AG10803 (cell line): ENCODE results near the gene MYOF.
A peak's percentile ranks its signal among the peaks of the same experiment; 100 is the strongest.

ENCODE experiments used
- DNase-seq: peaks from one replicate; pipeline ENCODE4 v3.0.0; 2010; ENCODE audit warnings: low read depth
- H3K4me3 ChIP-seq: 2 replicates; pipeline ENCODE4 v1.5.1; 2011; ENCODE audit warnings: mild to moderate bottlenecking, low read length, control low read depth
- CTCF ChIP-seq: conservative IDR thresholded peaks from 2 replicates; pipeline ENCODE4 v1.5.1; 2011; ENCODE audit warnings: mild to moderate bottlenecking, low read length, control low read depth, inconsistent platforms

MYOF gene

GRCh38 chr10:93336110-93336509, 146.0 kb downstream of the MYOF start:
- no peak overlapping the region for H3K4me3 ChIP-seq
- no peak for TF ChIP-seq CTCF
- DNase-seq, result no peak

- no peak overlapping the region for H3K4me3 ChIP-seq
- peak; percentile 62 for DNase-seq
- TF ChIP-seq CTCF, result no peak
These were observed 147.2 kb downstream of the MYOF start for GRCh38 chr10:93334901-93335327.

GRCh38 chr10:93334181-93334580, 148.0 kb downstream of the MYOF start:
- no peak for TF ChIP-seq CTCF
- H3K4me3 ChIP-seq, result no peak overlapping the region

GRCh38 chr10:93333278-93333978, 148.7 kb downstream of the MYOF start:
- no peak for TF ChIP-seq CTCF
- no peak overlapping the region for H3K4me3 ChIP-seq
- no peak for DNase-seq

More at GRCh38 chr10:93334181-93334580, 148.0 kb downstream of the MYOF start:
- no peak for DNase-seq

GRCh38 chr10:93330824-93331223, 151.3 kb downstream of the MYOF start:
- no peak for TF ChIP-seq CTCF
- H3K4me3 ChIP-seq, result no peak overlapping the region
- DNase-seq, result no peak

- DNase-seq, result peak; percentile 91
- no peak overlapping the region for H3K4me3 ChIP-seq
- TF ChIP-seq CTCF, result no peak
These were observed 162.2 kb downstream of the MYOF start for GRCh38 chr10:93319896-93320295.

- DNase-seq, result no peak
- no peak overlapping the region for H3K4me3 ChIP-seq
- no peak for TF ChIP-seq CTCF
These were observed 163.0 kb downstream of the MYOF start for GRCh38 chr10:93319096-93319495.
